Measurements from ENCODE around the gene ELAVL1. TPM values are rescaled to one million over a fixed set of nuclear protein-coding genes. Genes with fewer than 3 reads are reported as not detected.

ELAVL1 gene
- total RNA-seq = 10 to 100 TPM; 33.6 to 62.1 (median 57.1) TPM
- 48.2 TPM for total RNA-seq (2013)
- 27.3 to 174 (median 53.5) reads per million in 29 experiments for total RNA-seq

DNA sequence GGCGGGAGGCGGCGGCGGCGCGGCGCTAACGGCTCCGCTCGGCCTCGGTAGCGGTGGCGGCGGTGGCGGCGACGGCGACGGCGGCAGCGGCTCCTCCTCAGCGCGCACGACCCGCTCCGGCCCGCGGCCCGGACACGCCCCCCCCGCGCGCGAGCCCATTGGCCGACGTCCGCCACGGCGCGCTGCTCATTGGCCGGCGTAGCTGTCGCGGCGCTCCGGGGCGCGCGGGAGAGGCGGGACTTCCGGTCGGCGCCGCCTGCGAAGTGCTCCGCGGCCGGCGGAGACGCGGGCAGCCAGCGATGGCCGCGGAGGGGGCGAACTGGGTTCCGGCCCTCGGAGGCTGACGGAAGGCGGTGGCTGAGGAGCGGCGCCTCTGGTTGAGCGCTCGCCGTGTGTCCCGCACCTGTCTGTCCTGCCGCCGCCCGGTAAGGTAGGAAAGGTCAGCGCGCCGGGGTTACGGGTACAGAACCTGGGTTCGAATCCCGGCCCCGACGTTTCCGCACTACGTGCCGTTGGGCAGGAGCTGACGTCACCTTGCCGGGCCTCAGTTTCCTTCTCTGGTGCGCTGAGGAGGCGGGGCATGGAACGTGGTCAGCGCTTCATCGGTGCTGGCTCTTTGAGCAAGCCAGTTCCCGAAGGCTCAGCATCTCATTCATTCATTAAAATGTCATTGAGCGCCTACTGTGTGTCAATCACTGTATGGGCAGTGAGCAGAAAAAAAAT lies at the start of gene ELAVL1:
ELAVL1 (minus strand) TSS at position 108 of the 723 bp plus-strand sequence. CDS start 13,826 bp downstream, outside the sequence.
- H3K27ac Mint-ChIP-seq = peak within 1 kb of the TSS; percentile 71 to 76
- CTCF ChIA-PET = interaction anchor here in 1 of 2 donors (0.7 to 1.6 kb wide), 2 partner anchors 61 to 62 kb away, joined by 3 to 4 read pairs; partner anchors contain the start of gene TIMM44
- peak within 1 kb of the TSS; percentile 87 to 90 (median 89) for H3K4me3 Mint-ChIP-seq
- Histone ChIP-seq H3K36me3 (ENCODE audit: control insufficient read depth in 2 of 2, extremely low read depth in 1 of 2, insufficient read depth in 1 of 2, low read length in 1 of 2) (no peaks in the 10 kb centered on the region), H3K27ac (ENCODE audit: low read length) (peak within 1 kb of the TSS; percentile 79), H3K9me3 (no peaks in the 10 kb centered on the region), H3K4me3 (ENCODE audit: control insufficient read depth in 1 of 2, extremely low read depth in 1 of 2, low read length in 1 of 2) (peak within 1 kb of the TSS; percentile 74 to 91), H3K4me1 (ENCODE audit: control insufficient read depth in 1 of 2, extremely low read depth in 1 of 2, insufficient read depth in 2 of 2, low read length in 2 of 2) (peaks cover 10 to 47% of the 10 kb centered on the region in 2 experiments), H3K27me3 (replicated peaks in 1 of 2; ENCODE audit: control insufficient read depth in 2 of 2, extremely low read depth in 1 of 2, insufficient read depth in 2 of 2, low read length in 1 of 2) (no peaks in the 10 kb centered on the region)
- WGBS (ENCODE audit: insufficient coverage) = under 1% methylated on average over 95 of the region's 98 CpGs
- H3K27me3 Mint-ChIP-seq = no peaks in the 10 kb centered on the region
- POLR2A ChIA-PET = interaction anchor here in 1 of 2 donors (0.7 kb wide), 1 partner anchor 317 kb away, joined by 3 read pairs; no protein-coding TSS in a partner anchor
- ATAC-seq (replicated peaks in 1 of 4) = peak; percentile 96 to 97 (median 96)
- H3K9me3 Mint-ChIP-seq = no peaks in the 10 kb centered on the region
- H3K4me1 Mint-ChIP-seq = peaks cover 35 to 38% (median 36%) of the 10 kb centered on the region in 3 donors
- H3K36me3 Mint-ChIP-seq = peaks cover 4% of the 10 kb centered on the region
- peak; percentile 73 to 95 (median 83) for DNase-seq

DNA sequence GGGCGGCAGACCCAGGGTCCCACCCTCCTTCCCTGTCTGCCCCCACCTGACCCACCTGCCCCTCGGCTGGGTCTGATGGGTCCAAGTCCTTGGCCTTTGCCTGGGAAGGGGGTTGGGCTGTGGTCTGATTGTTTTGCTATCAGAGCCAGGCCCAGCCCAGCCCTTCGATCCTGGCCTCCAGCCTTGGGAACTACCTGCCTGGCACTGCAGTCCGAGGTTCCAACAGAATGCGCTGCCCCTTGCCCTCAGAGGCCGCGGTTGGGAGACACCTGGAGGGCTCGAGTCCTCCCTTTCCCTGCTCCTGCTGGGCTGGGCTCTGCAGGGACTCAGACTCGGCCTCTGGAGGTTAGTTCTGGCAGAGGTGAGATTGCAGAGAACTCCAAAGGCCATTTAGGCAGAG lies 48.7 kb upstream of the ELAVL1 start:
- Mint-ChIP-seq H3K27ac (no peak overlapping the region), H3K27me3 (no peaks in the 10 kb centered on the region), H3K9me3 (no peaks in the 10 kb centered on the region), H3K36me3 (no peaks in the 10 kb centered on the region), H3K4me1 (peaks cover 13 to 17% (median 16%) of the 10 kb centered on the region in 3 donors), H3K4me3 (no peak overlapping the region)
- ATAC-seq (replicated peaks in 1 of 4) (no peak), DNase-seq (no peak)
- 99% methylated on average over 5 of the region's 9 CpGs for WGBS (ENCODE audit: insufficient coverage)
- Histone ChIP-seq H3K27ac (ENCODE audit: low read length) (no peak overlapping the region), H3K36me3 (ENCODE audit: control insufficient read depth in 2 of 2, extremely low read depth in 1 of 2, insufficient read depth in 1 of 2, low read length in 1 of 2) (no peaks in the 10 kb centered on the region), H3K4me1 (ENCODE audit: control insufficient read depth in 1 of 2, extremely low read depth in 1 of 2, insufficient read depth in 2 of 2, low read length in 2 of 2) (peaks cover 0 to 22% of the 10 kb centered on the region in 2 experiments), H3K27me3 (replicated peaks in 1 of 2; ENCODE audit: control insufficient read depth in 2 of 2, extremely low read depth in 1 of 2, insufficient read depth in 2 of 2, low read length in 1 of 2) (peaks cover 0 to 10% of the 10 kb centered on the region in 2 experiments), H3K4me3 (ENCODE audit: control insufficient read depth in 1 of 2, extremely low read depth in 1 of 2, low read length in 1 of 2) (no peak overlapping the region), H3K9me3 (no peaks in the 10 kb centered on the region)
- ChIA-PET CTCF (no interaction called here), POLR2A (no interaction called here)

DNA sequence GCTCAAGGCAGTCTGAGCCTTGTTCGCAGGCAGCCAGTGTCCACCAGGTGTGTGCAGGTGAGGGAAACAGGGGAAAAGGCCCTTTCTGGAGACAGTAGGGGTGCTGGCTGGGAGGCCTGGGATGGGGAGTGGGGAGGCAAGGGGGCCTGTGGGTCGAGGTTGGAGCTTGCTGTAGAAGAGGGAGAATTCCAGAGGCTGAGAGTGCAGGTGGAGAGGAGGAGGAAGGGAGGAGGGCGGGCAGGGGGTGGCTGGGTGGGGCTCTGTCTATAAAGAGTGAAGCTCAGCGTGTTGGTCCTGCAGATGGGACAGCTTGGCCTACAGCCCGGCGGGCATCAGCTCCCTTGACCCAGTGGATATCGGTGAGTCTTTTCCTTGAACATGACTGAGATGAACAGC lies 47.0 kb upstream of the ELAVL1 start, which contains the start of gene CCL25:
CCL25 (plus strand) TSS at position 297 of the 396 bp plus-strand sequence. CDS start 290 bp downstream, outside the sequence.
- Histone ChIP-seq H3K27ac (ENCODE audit: low read length) (no peak within 1 kb of the TSS), H3K9me3 (no peaks in the 10 kb centered on the region), H3K36me3 (ENCODE audit: control insufficient read depth in 2 of 2, extremely low read depth in 1 of 2, insufficient read depth in 1 of 2, low read length in 1 of 2) (no peaks in the 10 kb centered on the region), H3K27me3 (replicated peaks in 1 of 2; ENCODE audit: control insufficient read depth in 2 of 2, extremely low read depth in 1 of 2, insufficient read depth in 2 of 2, low read length in 1 of 2) (peaks cover 0 to 14% of the 10 kb centered on the region in 2 experiments), H3K4me1 (ENCODE audit: control insufficient read depth in 1 of 2, extremely low read depth in 1 of 2, insufficient read depth in 2 of 2, low read length in 2 of 2) (peaks cover 0 to 22% of the 10 kb centered on the region in 2 experiments), H3K4me3 (ENCODE audit: control insufficient read depth in 1 of 2, extremely low read depth in 1 of 2, low read length in 1 of 2) (no peak within 1 kb of the TSS)
- Mint-ChIP-seq H3K4me1 (peaks cover 13 to 17% (median 16%) of the 10 kb centered on the region in 3 donors), H3K4me3 (peak within 1 kb of the TSS in 1 of 3 donors; percentile 32), H3K36me3 (no peaks in the 10 kb centered on the region), H3K9me3 (no peaks in the 10 kb centered on the region), H3K27ac (peak within 1 kb of the TSS; percentile 1 to 85), H3K27me3 (no peaks in the 10 kb centered on the region)
- WGBS (ENCODE audit: insufficient coverage) = 82% methylated on average over 6 of the region's 7 CpGs
- ATAC-seq (replicated peaks in 1 of 4) (no peak), DNase-seq (no peak)
- CTCF ChIA-PET = no interaction called here
- POLR2A ChIA-PET = no interaction called here

DNA sequence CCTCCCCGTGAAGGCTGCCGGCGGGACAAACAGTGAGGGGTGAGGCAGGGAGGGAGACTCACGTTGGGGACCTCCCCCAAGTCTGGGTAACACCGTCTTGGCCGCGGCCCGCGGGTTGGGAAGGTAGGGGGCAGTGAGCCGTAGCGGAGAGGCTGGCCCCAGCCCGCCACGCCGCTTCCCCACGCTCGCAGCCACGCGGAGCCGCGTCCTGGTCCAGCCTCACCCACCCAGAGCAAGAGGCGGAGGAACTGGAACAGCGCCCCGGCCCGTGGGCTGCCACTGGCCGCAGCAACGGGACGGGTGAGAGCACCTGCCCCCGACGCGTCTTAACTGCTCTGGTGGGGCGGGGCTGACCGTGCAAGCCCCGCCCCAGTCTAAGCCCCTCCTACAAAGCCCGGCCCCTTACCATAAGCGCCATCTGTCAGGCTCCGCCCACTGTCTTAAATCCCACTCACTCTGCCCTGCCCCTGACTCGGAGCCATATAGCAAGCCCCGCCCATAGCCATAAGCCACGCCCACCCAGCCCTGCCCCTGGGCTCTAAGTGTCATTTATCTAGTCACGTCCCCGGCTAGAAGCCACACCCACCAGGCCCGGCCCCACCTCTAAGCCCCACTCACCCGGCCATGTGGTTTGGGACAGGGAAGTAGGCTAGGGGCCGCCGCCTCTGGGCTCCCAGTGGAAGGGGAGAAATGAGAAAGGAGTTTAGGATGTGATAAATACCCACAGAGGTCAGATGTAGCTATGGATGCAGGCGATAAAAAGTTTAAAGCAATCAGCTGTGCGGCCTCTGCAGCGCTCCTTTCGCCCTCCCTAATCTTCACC lies 45.0 kb upstream of the ELAVL1 start:
- H3K36me3 ChIP-seq (ENCODE audit: control insufficient read depth in 2 of 2, extremely low read depth in 1 of 2, insufficient read depth in 1 of 2, low read length in 1 of 2) = no peaks in the 10 kb centered on the region
- Mint-ChIP-seq H3K4me1 (peaks cover 13 to 19% (median 16%) of the 10 kb centered on the region in 3 donors), H3K27ac (no peak overlapping the region), H3K36me3 (no peaks in the 10 kb centered on the region), H3K4me3 (peak overlapping the region; percentile 55 to 78 (median 59)), H3K9me3 (no peaks in the 10 kb centered on the region), H3K27me3 (no peaks in the 10 kb centered on the region)
- DNase-seq (peak; percentile 52 to 90 (median 77)), ATAC-seq (replicated peaks in 1 of 4) (peak; percentile 92 to 97 (median 94))
- 7% methylated on average over 30 of the region's 49 CpGs for WGBS (ENCODE audit: insufficient coverage)
- H3K27me3 ChIP-seq (replicated peaks in 1 of 2; ENCODE audit: control insufficient read depth in 2 of 2, extremely low read depth in 1 of 2, insufficient read depth in 2 of 2, low read length in 1 of 2) = peaks cover 0 to 20% of the 10 kb centered on the region in 2 experiments
- POLR2A ChIA-PET = no interaction called here
- H3K4me3 ChIP-seq (ENCODE audit: control insufficient read depth in 1 of 2, extremely low read depth in 1 of 2, low read length in 1 of 2) = peak overlapping the region; percentile 25 to 50
- H3K4me1 ChIP-seq (ENCODE audit: control insufficient read depth in 1 of 2, extremely low read depth in 1 of 2, insufficient read depth in 2 of 2, low read length in 2 of 2) = peaks cover 0 to 22% of the 10 kb centered on the region in 2 experiments
- H3K9me3 ChIP-seq = no peaks in the 10 kb centered on the region
- CTCF ChIA-PET = interaction anchor here in 1 of 2 donors (0.6 kb wide), 1 partner anchor 947 kb away, joined by 3 read pairs; no protein-coding TSS in a partner anchor
- H3K27ac ChIP-seq (ENCODE audit: low read length) = no peak overlapping the region

DNA sequence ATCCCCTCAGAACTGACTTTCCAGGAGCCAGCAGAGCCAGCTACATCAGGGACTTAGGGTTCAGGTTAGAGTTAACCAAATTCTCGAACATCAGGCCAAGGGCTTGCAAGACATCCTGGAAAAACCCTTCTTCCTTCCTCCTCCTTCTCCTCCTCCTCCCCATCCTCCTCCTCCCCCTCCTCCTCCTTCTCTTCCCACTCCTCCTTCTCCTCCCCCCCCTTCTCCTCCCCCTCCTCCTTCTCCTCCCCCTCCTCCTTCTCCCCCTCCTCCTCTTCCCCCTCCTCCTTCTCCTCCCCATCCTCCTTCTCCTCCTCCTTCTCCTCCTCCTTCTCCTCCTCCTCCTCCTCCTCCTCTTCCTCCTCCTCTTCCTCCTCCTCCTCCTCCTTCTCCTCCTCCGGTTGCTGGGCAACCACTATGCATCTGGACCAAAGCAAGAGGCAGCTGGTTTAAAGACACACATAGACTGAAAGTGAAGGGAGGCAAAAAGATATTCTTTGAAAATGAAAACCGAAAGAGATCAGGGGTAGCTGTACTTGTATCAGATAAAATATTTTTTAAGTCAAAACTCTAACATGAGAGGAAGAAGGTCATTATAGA lies 41.2 kb upstream of the ELAVL1 start:
- H3K4me1 ChIP-seq (ENCODE audit: control insufficient read depth in 1 of 2, extremely low read depth in 1 of 2, insufficient read depth in 2 of 2, low read length in 2 of 2) = peaks cover 0 to 14% of the 10 kb centered on the region in 2 experiments
- Mint-ChIP-seq H3K4me3 (no peak overlapping the region), H3K4me1 (peaks cover 1 to 8% (median 7%) of the 10 kb centered on the region in 3 donors), H3K9me3 (no peaks in the 10 kb centered on the region), H3K36me3 (no peaks in the 10 kb centered on the region), H3K27ac (no peak overlapping the region), H3K27me3 (peaks cover 0 to 5% of the 10 kb centered on the region in 2 donors)
- DNase-seq (no peak), ATAC-seq (replicated peaks in 1 of 4) (no peak)
- no peak overlapping the region for H3K27ac ChIP-seq (ENCODE audit: low read length)
- ChIA-PET POLR2A (no interaction called here), CTCF (interaction anchor here in 1 of 2 donors (0.6 kb wide), 1 partner anchor 160 kb away, joined by 3 read pairs; no protein-coding TSS in a partner anchor)
- H3K4me3 ChIP-seq (ENCODE audit: control insufficient read depth in 1 of 2, extremely low read depth in 1 of 2, low read length in 1 of 2) = no peak overlapping the region
- no peaks in the 10 kb centered on the region for H3K9me3 ChIP-seq
- no CpG with 5 or more reads among the region's 3 CpGs for WGBS (ENCODE audit: insufficient coverage)
- H3K36me3 ChIP-seq (ENCODE audit: control insufficient read depth in 2 of 2, extremely low read depth in 1 of 2, insufficient read depth in 1 of 2, low read length in 1 of 2) = no peaks in the 10 kb centered on the region
- H3K27me3 ChIP-seq (replicated peaks in 1 of 2; ENCODE audit: control insufficient read depth in 2 of 2, extremely low read depth in 1 of 2, insufficient read depth in 2 of 2, low read length in 1 of 2) = peaks cover 0 to 29% of the 10 kb centered on the region in 2 experiments
